Stromal cell of bone marrow (primary cell): ENCODE data around the gene SLC35B1.
A peak's percentile ranks its signal among the peaks of the same experiment; 100 is the strongest.
"Not testable (repeated sequence)": the region's sequence is repeated elsewhere in the genome, so short reads cannot be mapped to it uniquely, and the experiment has no call there.

Experiments
- DNase-seq: peaks from one replicate; pipeline ENCODE4 v3.0.0-alpha.2; 2012; ENCODE audit warnings: low read depth

Gene SLC35B1

GRCh38 chr17:49734515-49735490, 27.0 kb upstream of the SLC35B1 start:
- DNase-seq = no peak

- no peak for DNase-seq
These were observed 23.7 kb upstream of the SLC35B1 start for GRCh38 chr17:49731435-49731831.

- DNase-seq = no peak
These were observed 23.1 kb upstream of the SLC35B1 start for GRCh38 chr17:49730785-49731434.

DNA sequence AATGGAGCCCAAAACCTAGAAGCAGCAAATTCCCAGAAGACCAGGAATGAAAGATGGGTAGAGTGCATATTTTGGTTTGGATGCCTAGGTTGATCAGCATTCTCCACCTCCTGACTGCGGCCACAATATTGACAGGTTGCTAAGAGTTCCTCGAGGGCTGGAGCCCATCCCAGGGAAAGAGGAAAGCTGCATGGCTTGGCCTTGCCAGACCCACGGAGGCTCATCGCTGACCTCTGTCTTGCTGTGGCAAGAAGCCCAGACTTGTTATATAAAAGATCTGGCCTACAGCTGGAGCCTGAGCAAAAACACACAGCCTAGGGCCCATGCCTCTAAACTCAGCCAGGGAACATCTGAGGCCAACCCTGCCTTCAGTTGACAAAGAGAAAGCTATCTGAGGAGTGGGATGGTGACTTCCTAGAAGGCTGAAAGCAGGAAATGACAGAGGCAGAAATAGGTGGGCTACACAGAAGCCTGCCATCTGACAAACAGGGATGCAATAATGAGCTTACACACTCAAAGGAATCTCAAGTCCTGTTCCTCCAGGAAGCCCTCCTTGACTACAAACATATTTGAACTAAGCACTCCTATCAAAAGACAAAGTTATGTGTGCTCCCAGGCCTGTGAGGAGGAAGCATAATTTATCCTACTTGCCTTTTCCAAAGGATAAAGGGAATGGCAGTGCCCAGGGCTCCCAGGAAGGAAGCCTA, 22.5 kb upstream of the SLC35B1 start:
- DNase-seq = peak; percentile 96

GRCh38 chr17:49729069-49729468, 21.3 kb upstream of the SLC35B1 start:
- no peak for DNase-seq

- DNase-seq = no peak
These were observed 20.7 kb upstream of the SLC35B1 start for GRCh38 chr17:49728425-49728824.

- no peak for DNase-seq
These were observed 19.6 kb upstream of the SLC35B1 start for GRCh38 chr17:49727380-49727779.

- no peak for DNase-seq
These were observed 17.8 kb upstream of the SLC35B1 start for GRCh38 chr17:49725452-49726130.

- DNase-seq = not testable (repeated sequence)
These were observed 16.8 kb upstream of the SLC35B1 start for GRCh38 chr17:49724552-49724951.

- no peak for DNase-seq
These were observed 15.7 kb upstream of the SLC35B1 start for GRCh38 chr17:49723423-49723822.

- no peak for DNase-seq
These were observed 14.3 kb upstream of the SLC35B1 start for GRCh38 chr17:49722066-49722465.

DNA sequence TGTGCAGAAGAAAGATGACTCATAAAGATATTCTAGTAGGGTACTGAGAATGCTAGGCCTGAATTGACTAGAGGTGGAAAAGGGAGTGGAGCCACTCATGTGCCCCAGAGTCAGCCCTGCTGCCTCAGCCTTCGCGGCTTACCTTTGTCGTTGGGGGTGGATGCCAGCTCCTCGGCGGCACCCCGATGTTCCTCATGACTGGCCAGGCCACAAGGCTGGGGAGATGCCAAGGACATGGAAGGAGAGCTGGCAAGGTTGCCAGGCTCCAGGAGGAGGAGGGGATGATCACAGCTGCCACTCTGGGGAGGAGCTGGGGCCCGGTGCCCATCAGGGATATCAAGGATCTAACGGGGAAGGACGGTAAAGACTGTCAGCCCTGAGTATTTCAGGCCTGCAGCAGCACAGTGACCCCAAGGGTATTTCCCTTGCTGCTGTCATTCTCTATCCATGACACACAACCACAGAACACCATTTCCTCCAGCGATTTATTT, 9.7 kb upstream of the SLC35B1 start:
- no peak for DNase-seq

GRCh38 chr17:49716668-49717364, 9.1 kb upstream of the SLC35B1 start:
- DNase-seq = no peak

DNA sequence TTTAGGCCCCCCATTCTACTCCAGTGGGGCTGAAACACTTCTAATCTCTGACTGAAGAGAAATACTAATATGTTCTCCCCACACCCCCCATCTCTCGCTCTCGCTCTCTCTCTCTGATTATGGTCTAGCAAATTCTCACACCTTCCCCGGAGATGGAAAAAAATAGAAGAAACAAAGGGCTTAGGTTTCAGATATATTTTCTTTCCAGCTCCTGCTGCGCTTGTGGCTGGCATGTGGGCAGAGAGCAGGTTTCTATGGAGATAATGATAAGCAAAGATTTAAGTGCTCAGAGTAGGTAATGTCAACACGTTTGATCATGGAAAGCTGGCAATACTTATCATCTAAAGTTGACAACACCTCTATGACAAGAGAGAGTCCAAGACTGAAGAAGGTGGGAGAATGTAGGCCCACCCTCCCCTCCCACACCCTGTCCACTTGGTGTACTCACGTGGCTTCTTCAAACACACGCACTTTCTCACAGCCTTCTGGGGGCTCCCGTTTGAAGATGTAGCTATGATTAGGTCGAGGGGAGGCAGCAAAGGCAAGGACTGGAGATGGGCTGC, 8.0 kb upstream of the SLC35B1 start:
- DNase-seq = no peak

- no peak for DNase-seq
These were observed 7.5 kb upstream of the SLC35B1 start for GRCh38 chr17:49715216-49715615.

GRCh38 chr17:49708515-49709183, 885 bp upstream of the SLC35B1 start:
- DNase-seq = no peak

- no peak for DNase-seq
These were observed 537 bp downstream of the SLC35B1 start for GRCh38 chr17:49707246-49707607.

DNA sequence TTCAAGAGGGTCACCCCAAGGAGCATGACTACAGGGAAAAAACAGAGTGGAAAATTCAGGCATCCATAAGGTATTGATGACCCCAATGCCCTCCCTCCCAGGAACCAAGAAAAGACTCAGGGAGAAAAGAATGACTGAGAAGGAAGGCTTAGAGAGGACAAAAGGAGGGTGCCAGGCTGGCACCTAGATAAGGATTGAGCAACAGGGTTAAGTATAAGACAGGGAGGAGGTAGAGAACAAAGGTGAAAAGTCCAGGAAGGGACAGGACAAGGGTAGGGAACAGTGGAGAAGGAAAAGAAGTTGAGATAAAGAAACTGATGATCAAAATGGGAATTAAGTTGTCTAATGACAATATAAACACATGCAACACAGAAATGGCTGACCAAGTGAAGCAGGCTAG, 2.5 kb downstream of the SLC35B1 start:
- DNase-seq = no peak

GRCh38 chr17:49703557-49704277, 4.0 kb downstream of the SLC35B1 start:
- no peak for DNase-seq

GRCh38 chr17:49700960-49701359, 6.8 kb downstream of the SLC35B1 start:
- no peak for DNase-seq
